IMR-90 (cell line): Measurements from ENCODE around the gene JCAD.

Experiments used
- CEBPB ChIP-seq: IDR thresholded peaks from 2 replicates; pipeline ENCODE4 v1.6.1; 2012; ENCODE audit warnings: low read depth, low read length, improper control_type of control experiment
- FOS ChIP-seq: fragments of 150-350 bp; IDR thresholded peaks from 2 replicates; pipeline ENCODE4 v1.6.1; 2016; ENCODE audit warnings: low read depth, low read length
- RAD21 ChIP-seq: IDR thresholded peaks from 2 replicates; pipeline ENCODE4 v1.6.1; 2012; ENCODE audit warnings: low read length, improper control_type of control experiment
- TF ChIP-seq, protein P1 (sequence below): conservative IDR thresholded peaks from 2 replicates; pipeline ENCODE4 v1.5.1; 2012; ENCODE audit warnings: mild to moderate bottlenecking, low read depth, low read length, improper control_type of control experiment

DNA sequence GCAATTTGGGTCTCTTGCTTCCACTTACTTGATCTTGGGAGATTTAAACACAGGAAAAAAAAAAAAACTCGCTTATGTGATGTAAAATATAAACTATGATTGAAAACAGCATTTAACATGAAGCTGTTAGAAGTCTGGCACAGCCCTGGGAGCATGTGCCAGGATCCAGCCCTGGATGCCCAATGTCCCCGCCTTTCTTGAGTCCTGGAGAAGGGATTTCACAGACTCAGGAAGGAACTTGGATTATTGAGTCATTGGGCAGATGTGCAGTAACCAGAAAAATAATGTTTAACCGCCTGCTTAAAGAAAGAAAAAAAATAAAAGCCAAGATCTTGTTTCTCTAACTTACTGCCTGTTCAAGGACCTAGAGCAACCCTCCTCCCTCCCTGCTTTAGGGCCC, 3.7 kb upstream of the JCAD start:
- TF ChIP-seq, protein P1, sequence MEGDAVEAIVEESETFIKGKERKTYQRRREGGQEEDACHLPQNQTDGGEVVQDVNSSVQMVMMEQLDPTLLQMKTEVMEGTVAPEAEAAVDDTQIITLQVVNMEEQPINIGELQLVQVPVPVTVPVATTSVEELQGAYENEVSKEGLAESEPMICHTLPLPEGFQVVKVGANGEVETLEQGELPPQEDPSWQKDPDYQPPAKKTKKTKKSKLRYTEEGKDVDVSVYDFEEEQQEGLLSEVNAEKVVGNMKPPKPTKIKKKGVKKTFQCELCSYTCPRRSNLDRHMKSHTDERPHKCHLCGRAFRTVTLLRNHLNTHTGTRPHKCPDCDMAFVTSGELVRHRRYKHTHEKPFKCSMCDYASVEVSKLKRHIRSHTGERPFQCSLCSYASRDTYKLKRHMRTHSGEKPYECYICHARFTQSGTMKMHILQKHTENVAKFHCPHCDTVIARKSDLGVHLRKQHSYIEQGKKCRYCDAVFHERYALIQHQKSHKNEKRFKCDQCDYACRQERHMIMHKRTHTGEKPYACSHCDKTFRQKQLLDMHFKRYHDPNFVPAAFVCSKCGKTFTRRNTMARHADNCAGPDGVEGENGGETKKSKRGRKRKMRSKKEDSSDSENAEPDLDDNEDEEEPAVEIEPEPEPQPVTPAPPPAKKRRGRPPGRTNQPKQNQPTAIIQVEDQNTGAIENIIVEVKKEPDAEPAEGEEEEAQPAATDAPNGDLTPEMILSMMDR: no peak
- TF ChIP-seq CEBPB (no peak), RAD21 (no peak), FOS (no peak)
